Astrocyte of the spinal cord (primary cell): ENCODE data around the gene ATP2B2.

Source experiments
- DNase-seq: peaks from one replicate; pipeline ENCODE4 v3.0.0; 2011; ENCODE audit warnings: low read depth, low spot score
- H3K4me3 ChIP-seq: 2 replicates; pipeline ENCODE4 v1.5.1; 2011; ENCODE audit warnings: low read depth, mild to moderate bottlenecking, low read length, moderate library complexity
- in situ Hi-C: cut with HindIII; loops from 2 replicates; pipeline ENCODE4 v1.10.0; 2017; ENCODE audit warnings: low sequenced_read_pairs
- TF ChIP-seq, protein P1 (sequence below): IDR thresholded peaks from 2 replicates; pipeline ENCODE4 v1.5.1; 2012; ENCODE audit warnings: low read depth, mild to moderate bottlenecking, low read length, inconsistent platforms

The ATP2B2 gene

DNA sequence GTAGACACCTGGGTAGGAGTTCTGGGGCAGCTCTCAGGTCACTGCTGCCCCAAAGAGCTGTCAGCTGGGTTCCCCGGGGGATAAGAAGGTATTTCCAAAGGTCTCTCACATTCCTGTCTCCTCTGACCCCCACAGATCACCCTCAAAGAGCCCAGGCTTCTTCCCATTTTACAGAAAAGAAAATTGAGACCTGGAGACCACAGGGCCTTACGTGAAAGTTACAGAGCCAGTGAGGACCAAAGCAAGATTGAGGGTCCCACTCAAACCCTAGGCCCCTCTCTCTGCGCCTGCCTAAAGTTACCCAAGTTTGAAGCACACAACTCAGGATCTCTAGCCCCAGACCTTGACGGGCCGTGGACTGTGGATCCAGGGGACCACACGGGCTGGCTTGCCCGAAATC lies 3.9 kb upstream of the ATP2B2 start:
- TF ChIP-seq, protein P1, sequence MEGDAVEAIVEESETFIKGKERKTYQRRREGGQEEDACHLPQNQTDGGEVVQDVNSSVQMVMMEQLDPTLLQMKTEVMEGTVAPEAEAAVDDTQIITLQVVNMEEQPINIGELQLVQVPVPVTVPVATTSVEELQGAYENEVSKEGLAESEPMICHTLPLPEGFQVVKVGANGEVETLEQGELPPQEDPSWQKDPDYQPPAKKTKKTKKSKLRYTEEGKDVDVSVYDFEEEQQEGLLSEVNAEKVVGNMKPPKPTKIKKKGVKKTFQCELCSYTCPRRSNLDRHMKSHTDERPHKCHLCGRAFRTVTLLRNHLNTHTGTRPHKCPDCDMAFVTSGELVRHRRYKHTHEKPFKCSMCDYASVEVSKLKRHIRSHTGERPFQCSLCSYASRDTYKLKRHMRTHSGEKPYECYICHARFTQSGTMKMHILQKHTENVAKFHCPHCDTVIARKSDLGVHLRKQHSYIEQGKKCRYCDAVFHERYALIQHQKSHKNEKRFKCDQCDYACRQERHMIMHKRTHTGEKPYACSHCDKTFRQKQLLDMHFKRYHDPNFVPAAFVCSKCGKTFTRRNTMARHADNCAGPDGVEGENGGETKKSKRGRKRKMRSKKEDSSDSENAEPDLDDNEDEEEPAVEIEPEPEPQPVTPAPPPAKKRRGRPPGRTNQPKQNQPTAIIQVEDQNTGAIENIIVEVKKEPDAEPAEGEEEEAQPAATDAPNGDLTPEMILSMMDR: no peak
- in situ Hi-C loops: no loop called here
- no peak for DNase-seq
- no peak overlapping the region for H3K4me3 ChIP-seq

GRCh38 chr3:10508619-10509260 lies 3.4 kb upstream of the ATP2B2 start:
- TF ChIP-seq, protein P1: no peak
- DNase-seq: no peak
- in situ Hi-C loops: no loop called here
- H3K4me3 ChIP-seq: no peak overlapping the region

GRCh38 chr3:10508235-10508618 lies 2.8 kb upstream of the ATP2B2 start:
- no peak for DNase-seq
- TF ChIP-seq, protein P1: no peak
- in situ Hi-C loops: no loop called here
- no peak overlapping the region for H3K4me3 ChIP-seq

GRCh38 chr3:10507331-10507730 lies 1.9 kb upstream of the ATP2B2 start:
- TF ChIP-seq, protein P1: no peak
- in situ Hi-C loops: no loop called here
- no peak overlapping the region for H3K4me3 ChIP-seq
- DNase-seq: no peak

- H3K4me3 ChIP-seq: no peak overlapping the region
- in situ Hi-C loops: no loop called here
- TF ChIP-seq, protein P1: no peak
- no peak for DNase-seq
These were observed 1.3 kb upstream of the ATP2B2 start for GRCh38 chr3:10506696-10507095.

- in situ Hi-C loops: no loop called here
- TF ChIP-seq, protein P1: no peak
- no peak for DNase-seq
- H3K4me3 ChIP-seq: no peak overlapping the region
These were observed 602 bp upstream of the ATP2B2 start for GRCh38 chr3:10505791-10506585.
